ENCODE measurements around the gene CPM.

The CPM gene

GRCh38 chr12:68880660-68881325, 52.2 kb downstream of the CPM start:
- no peaks in the 10 kb centered on the region for H3K27me3 Mint-ChIP-seq (ENCODE audit: low read depth)

GRCh38 chr12:68878846-68879245, 54.1 kb downstream of the CPM start:
- no peak for TF ChIP-seq CTCF (IDR thresholded peaks at IDR 0.05; ENCODE audit: unreplicated experiment in 3 of 3)
- H3K36me3 Mint-ChIP-seq (ENCODE audit: low read depth) = peaks cover 31% of the 10 kb centered on the region
- peaks cover 4% of the 10 kb centered on the region for H3K4me1 Mint-ChIP-seq
- H3K27me3 Mint-ChIP-seq (ENCODE audit: low read depth) = no peaks in the 10 kb centered on the region
- peaks cover 7% of the 10 kb centered on the region for H3K9me3 Mint-ChIP-seq
- no peak overlapping the region for H3K4me3 Mint-ChIP-seq
- H3K27ac Mint-ChIP-seq = no peak overlapping the region

More at GRCh38 chr12:68880660-68881325, 52.2 kb downstream of the CPM start:
- no peak overlapping the region for H3K4me3 Mint-ChIP-seq
- H3K9me3 Mint-ChIP-seq = peaks cover 7% of the 10 kb centered on the region
- H3K36me3 Mint-ChIP-seq (ENCODE audit: low read depth) = peaks cover 36% of the 10 kb centered on the region
- no peak overlapping the region for H3K27ac Mint-ChIP-seq
- peaks cover 4% of the 10 kb centered on the region for H3K4me1 Mint-ChIP-seq
- TF ChIP-seq CTCF (IDR thresholded peaks at IDR 0.05; ENCODE audit: unreplicated experiment in 3 of 3) = no peak

- Mint-ChIP-seq H3K27ac (no peak overlapping the region), H3K4me1 (peaks cover 4% of the 10 kb centered on the region), H3K9me3 (peaks cover 7% of the 10 kb centered on the region), H3K4me3 (no peak overlapping the region), H3K36me3 (ENCODE audit: low read depth) (peaks cover 29% of the 10 kb centered on the region), H3K27me3 (ENCODE audit: low read depth) (no peaks in the 10 kb centered on the region)
- no peak for TF ChIP-seq CTCF (IDR thresholded peaks at IDR 0.05; ENCODE audit: unreplicated experiment in 3 of 3)
Observed at GRCh38 chr12:68878283-68878682, 54.7 kb downstream of the CPM start.

- Mint-ChIP-seq H3K27ac (no peak overlapping the region), H3K4me3 (no peak overlapping the region), H3K9me3 (peaks cover 7% of the 10 kb centered on the region), H3K4me1 (peaks cover 4% of the 10 kb centered on the region), H3K36me3 (ENCODE audit: low read depth) (peaks cover 25% of the 10 kb centered on the region), H3K27me3 (ENCODE audit: low read depth) (no peaks in the 10 kb centered on the region)
- no peak for TF ChIP-seq CTCF (IDR thresholded peaks at IDR 0.05; ENCODE audit: unreplicated experiment in 3 of 3)
Observed at GRCh38 chr12:68877583-68877982, 55.4 kb downstream of the CPM start.

GRCh38 chr12:68876461-68876860, 56.5 kb downstream of the CPM start:
- Mint-ChIP-seq H3K27ac (peak overlapping the region in 1 of 3 experiments; percentile 23), H3K27me3 (ENCODE audit: low read depth) (no peaks in the 10 kb centered on the region)

More at GRCh38 chr12:68876461-68876860, 56.5 kb downstream of the CPM start:
- TF ChIP-seq CTCF (IDR thresholded peaks at IDR 0.05; ENCODE audit: unreplicated experiment in 3 of 3) = no peak
- Mint-ChIP-seq H3K36me3 (ENCODE audit: low read depth) (peaks cover 21% of the 10 kb centered on the region), H3K4me1 (peaks cover 4% of the 10 kb centered on the region), H3K9me3 (peaks cover 4% of the 10 kb centered on the region), H3K4me3 (no peak overlapping the region)

Data from nephron (organoid).